Pancreas (tissue), 10 donors: ENCODE measurements around the gene ZDHHC1. TPM values are rescaled to one million over a fixed set of nuclear protein-coding genes. Genes with fewer than 3 reads are reported as not detected.

Source experiments
- ATAC-seq, 4 donors: fragments of 200-7000 bp; cut with Tn5 transposase; one replicate each; pipeline versions ENCODE4 v1.8.0 to v1.9.1; 2020; ENCODE audit warnings: mild to moderate bottlenecking in 4 of 4, moderate library complexity in 4 of 4
- DNase-seq, 6 donors: peaks; one replicate each; pipeline ENCODE4 v3.0.0-alpha.2; 2020
- FAIRE-seq: peaks from 2 replicates; lab custom pipeline; 2012; peaks lifted over from hg19 to GRCh38; lab: Jason Lieb, UNC
- H3K27ac ChIP-seq, 4 donors: fragments of 200-600 bp; sonication (generic); 1 replicate in 3 of 4; 2 replicates in 1 of 4; pipeline versions ENCODE4 v1.5.0 to v1.8.0; 2020
- H3K27me3 ChIP-seq, 4 donors: fragments of 200-600 bp; one replicate each; pipeline ENCODE4 v1.8.0; 2021
- H3K36me3 ChIP-seq, 3 donors: fragments of 200-600 bp; sonication (generic) in 1 of 3; one replicate each; pipeline versions ENCODE4 v1.5.0 to v1.8.0; 2020 to 2021
- H3K4me1 ChIP-seq, 3 donors: fragments of 200-600 bp; one replicate each; pipeline ENCODE4 v1.8.0; 2021
- H3K4me3 ChIP-seq, 4 donors: fragments of 200-600 bp; sonication (generic) in 2 of 4; one replicate each; pipeline versions ENCODE4 v1.5.0 to v1.8.0; 2020 to 2021
- H3K9me3 ChIP-seq, 4 donors: fragments of 200-600 bp; one replicate each; pipeline ENCODE4 v1.8.0; 2021
- WGBS, 2 donors: extraction: QIAGEN DNeasy Blood & Tissue Kit; methylation state at CpG; one replicate each; pipeline ENCODE4 v1.1.7; 2013; 5-methylcytosine and 5-hydroxymethylcytosine counted together
- intact Hi-C, 3 donors: fragments of 100-400 bp; cut with DNase I; formaldehyde crosslinking; loops; one replicate each; pipeline versions ENCODE4 v1.11.1 to v1.14.2; 2022
- polyA plus RNA-seq, 2 donors: library from polyadenylated mRNA; stranded (reverse); fragments of 200-250 nt; gene quantifications; one replicate each; pipeline ENCODE4 v1.2.3, GENCODE V29; 2013
- total RNA-seq, 6 donors: library from RNA; stranded (reverse); fragmentation: NEBNext Ultra II Directional in 4 of 6; extraction: Animal tissue kit (Norgen Biotek cat#: 25700) in 4 of 6; gene quantifications; one replicate each; pipeline versions ENCODE4 v1.2.1 to v1.2.4, GENCODE V29; 2021 to 2023
- TF ChIP-seq, protein P1 (sequence below), 4 donors: fragments of 200-600 bp; sonication (generic) in 3 of 4; IDR thresholded peaks; one replicate each; pipeline versions ENCODE4 v1.5.0 to v1.8.0; 2021; ENCODE audit warnings: antibody characterized with exemption in 4 of 4
- donor health status: healthy with polysubstance abuse.
- donor health status: DM: no; HTN: no; CAD: no; lungs with moderate emphysema.
- donor health status: DM: no; HTN: no; CAD: no.
- donor health status: control.
- donor health status: control.
- donor health status: Bipolar disorder and iron deficiency.
- donor health status: DM: yes; HTN: yes; CAD: no.
- donor health status: DM: no; HTN: no; CAD: no.
- donor health status: DM: no; HTN: no; CAD: no.
- donor health status: DM: yes; HTN: yes; CAD: no.

The ZDHHC1 gene
- total and polyA plus RNA-seq, 8 donors, result 8.1 to 15.2 (median 10.0) TPM

DNA sequence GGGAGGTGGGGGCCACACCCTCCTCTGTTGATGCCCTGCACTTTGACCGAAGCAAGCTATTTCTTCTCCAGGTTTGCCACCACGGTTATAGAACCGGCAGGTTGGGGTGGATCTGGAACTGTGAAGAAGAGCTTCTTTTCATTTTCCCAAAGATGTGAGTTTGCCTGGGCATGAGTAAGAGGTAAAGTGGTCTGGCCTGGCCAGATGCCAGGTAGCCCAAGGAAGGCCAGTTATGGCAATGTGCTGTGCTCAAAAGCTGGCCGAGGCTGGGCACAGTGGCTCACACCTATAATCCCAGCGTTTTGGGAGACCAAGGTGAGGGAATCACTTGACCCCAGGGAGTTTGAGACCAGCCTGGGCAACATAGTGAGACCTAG, 46.0 kb upstream of the ZDHHC1 start:
- FAIRE-seq (no peak), ATAC-seq (no peak), DNase-seq (no peak)
- TF ChIP-seq, protein P1, sequence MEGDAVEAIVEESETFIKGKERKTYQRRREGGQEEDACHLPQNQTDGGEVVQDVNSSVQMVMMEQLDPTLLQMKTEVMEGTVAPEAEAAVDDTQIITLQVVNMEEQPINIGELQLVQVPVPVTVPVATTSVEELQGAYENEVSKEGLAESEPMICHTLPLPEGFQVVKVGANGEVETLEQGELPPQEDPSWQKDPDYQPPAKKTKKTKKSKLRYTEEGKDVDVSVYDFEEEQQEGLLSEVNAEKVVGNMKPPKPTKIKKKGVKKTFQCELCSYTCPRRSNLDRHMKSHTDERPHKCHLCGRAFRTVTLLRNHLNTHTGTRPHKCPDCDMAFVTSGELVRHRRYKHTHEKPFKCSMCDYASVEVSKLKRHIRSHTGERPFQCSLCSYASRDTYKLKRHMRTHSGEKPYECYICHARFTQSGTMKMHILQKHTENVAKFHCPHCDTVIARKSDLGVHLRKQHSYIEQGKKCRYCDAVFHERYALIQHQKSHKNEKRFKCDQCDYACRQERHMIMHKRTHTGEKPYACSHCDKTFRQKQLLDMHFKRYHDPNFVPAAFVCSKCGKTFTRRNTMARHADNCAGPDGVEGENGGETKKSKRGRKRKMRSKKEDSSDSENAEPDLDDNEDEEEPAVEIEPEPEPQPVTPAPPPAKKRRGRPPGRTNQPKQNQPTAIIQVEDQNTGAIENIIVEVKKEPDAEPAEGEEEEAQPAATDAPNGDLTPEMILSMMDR (IDR thresholded peaks at IDR 0.05), result no peak
- no peak overlapping the region for H3K4me3 ChIP-seq
- no peaks in the 10 kb centered on the region for H3K9me3 ChIP-seq
- intact Hi-C loops, result no loop called here
- H3K36me3 ChIP-seq, result no peaks in the 10 kb centered on the region
- peak overlapping the region; percentile 21 to 97 (median 92) for H3K27ac ChIP-seq
- no peaks in the 10 kb centered on the region for H3K27me3 ChIP-seq
- 61 to 63% methylated on average over 5 of the region's 5 CpGs for WGBS, 2 donors
- peaks cover 50 to 64% (median 56%) of the 10 kb centered on the region in 3 donors for H3K4me1 ChIP-seq

DNA sequence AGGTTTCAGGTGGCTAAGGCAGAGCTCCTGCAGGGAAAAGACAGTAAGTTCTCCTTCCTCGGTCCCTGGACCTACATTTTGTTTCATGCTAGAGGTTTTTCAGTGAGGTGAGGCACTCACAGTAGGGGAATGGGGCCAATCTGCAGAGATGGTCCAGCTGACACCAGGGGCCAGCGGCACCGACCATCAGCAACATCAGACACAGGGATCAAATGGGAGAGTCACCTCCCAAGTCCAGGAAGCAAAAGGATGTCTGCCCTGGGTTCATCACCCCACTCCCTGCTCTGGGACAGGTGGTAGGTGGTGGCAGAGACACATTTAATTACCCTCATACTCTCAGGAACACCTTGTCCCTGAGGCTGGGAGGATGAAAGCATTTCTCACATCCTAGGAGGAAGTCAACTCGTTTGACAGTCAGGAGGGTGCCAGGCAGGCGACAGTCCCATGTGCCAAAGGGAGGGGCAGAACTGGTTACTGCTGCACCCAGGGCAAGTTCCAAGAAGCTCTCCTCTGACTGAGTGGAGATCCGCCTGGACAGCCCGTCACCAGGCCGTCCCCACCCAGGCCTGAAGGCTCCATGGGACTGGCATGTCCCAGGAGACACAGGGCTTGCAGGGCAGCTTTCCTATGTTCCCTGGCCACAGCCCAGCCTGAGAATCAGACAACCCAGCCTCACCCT, 45.5 kb upstream of the ZDHHC1 start:
- no peak for FAIRE-seq

DNA sequence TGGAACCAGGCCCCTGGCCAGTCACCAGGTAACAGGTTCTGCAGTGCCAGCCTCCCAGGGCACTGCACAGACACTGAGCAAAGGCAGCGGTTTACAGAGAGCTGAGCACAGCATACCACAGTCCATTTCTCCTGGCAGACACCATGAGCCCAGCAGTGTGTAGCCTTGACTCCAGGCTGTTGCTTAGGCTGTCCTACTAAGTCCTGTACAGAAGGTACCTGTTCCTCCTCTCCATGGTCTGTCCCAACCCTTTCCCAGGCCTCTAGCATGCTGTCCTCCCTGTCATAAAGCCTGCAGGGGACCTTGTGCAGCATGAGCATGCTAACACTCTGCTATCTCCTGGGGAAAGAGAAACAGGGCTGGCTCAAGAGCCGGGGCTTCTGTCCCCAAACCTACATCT, 44.7 kb upstream of the ZDHHC1 start:
- Histone ChIP-seq H3K27ac (peak overlapping the region; percentile 18 to 97 (median 92)), H3K36me3 (no peaks in the 10 kb centered on the region), H3K4me1 (peaks cover 57 to 77% (median 66%) of the 10 kb centered on the region in 3 donors), H3K27me3 (no peaks in the 10 kb centered on the region), H3K4me3 (no peak overlapping the region), H3K9me3 (no peaks in the 10 kb centered on the region)
- DNase-seq (no peak), FAIRE-seq (no peak), ATAC-seq (no peak)
- TF ChIP-seq, protein P1 (IDR thresholded peaks at IDR 0.05), result no peak
- WGBS, 2 donors, result 52 to 57% methylated on average over 2 of the region's 2 CpGs
- intact Hi-C loops, result no loop called here

More for the DNA sequence above, 45.5 kb upstream of the ZDHHC1 start:
- Histone ChIP-seq H3K9me3 (no peaks in the 10 kb centered on the region), H3K4me1 (peaks cover 55 to 70% (median 60%) of the 10 kb centered on the region in 3 donors), H3K27me3 (no peaks in the 10 kb centered on the region), H3K36me3 (no peaks in the 10 kb centered on the region), H3K27ac (peak overlapping the region; percentile 21 to 97 (median 92)), H3K4me3 (no peak overlapping the region)
- no peak for DNase-seq
- TF ChIP-seq, protein P1 (IDR thresholded peaks at IDR 0.05), result no peak
- 53 to 57% methylated on average over 8 of the region's 8 CpGs for WGBS, 2 donors
- peak; percentile 12 to 32 (median 26) for ATAC-seq
- intact Hi-C loops, result no loop called here

DNA sequence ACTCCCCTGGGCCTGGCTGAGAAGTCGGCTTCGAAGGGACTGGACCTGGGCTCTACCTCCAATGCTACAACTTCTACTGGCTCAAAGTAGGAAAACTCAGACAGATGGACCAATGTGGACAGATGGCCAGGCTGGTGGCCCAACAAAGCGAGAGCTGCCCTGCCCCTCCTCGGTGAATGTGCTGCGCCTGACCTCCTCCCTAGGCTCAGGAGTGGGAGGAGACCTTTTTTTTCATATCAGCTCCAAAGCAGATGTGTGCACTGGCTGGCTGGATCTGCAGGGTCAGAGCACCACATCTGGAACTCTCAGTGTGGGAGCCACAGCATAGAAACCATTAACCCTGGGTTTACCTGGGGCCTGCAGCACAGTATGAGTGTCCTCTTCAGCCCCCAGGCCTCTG, 43.9 kb upstream of the ZDHHC1 start:
- H3K4me3 ChIP-seq, result no peak overlapping the region
- DNase-seq (no peak), FAIRE-seq (no peak), ATAC-seq (no peak)
- peaks cover 57 to 73% (median 66%) of the 10 kb centered on the region in 3 donors for H3K4me1 ChIP-seq
- 73 to 78% methylated on average over 5 of the region's 5 CpGs for WGBS, 2 donors
- intact Hi-C loops, result no loop called here
- TF ChIP-seq, protein P1 (IDR thresholded peaks at IDR 0.05), result no peak
- no peaks in the 10 kb centered on the region for H3K27me3 ChIP-seq
- H3K27ac ChIP-seq, result peak overlapping the region; percentile 90 to 97 (median 93)
- H3K36me3 ChIP-seq, result no peaks in the 10 kb centered on the region
- no peaks in the 10 kb centered on the region for H3K9me3 ChIP-seq

DNA sequence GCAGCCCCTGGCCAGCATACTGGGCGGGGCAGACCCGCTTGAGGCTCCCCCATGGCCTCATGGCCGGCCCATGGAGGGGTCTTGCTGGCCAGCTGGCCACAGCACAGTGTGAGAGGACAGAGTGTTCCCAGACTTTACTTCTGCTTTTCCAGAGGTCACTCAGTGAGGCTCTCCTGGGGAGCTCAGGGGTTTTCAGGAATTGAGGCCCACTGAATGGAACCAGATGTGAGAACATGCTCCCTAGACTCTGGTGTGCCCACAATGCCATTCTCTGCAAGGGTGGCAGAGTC, 43.5 kb upstream of the ZDHHC1 start:
- ATAC-seq, result peak in 1 of 4 donors; percentile 17
- Histone ChIP-seq H3K36me3 (no peaks in the 10 kb centered on the region), H3K27ac (peak overlapping the region; percentile 90 to 97 (median 93)), H3K4me1 (peaks cover 57 to 73% (median 66%) of the 10 kb centered on the region in 3 donors), H3K4me3 (no peak overlapping the region), H3K27me3 (no peaks in the 10 kb centered on the region), H3K9me3 (no peaks in the 10 kb centered on the region)
- WGBS, 2 donors, result 50 to 58% methylated on average over 2 to 3 of the region's 3 CpGs
- no peak for DNase-seq
- FAIRE-seq, result no peak
- TF ChIP-seq, protein P1 (IDR thresholded peaks at IDR 0.05), result no peak
- intact Hi-C loops, result no loop called here
